Epithelial cell of proximal tubule (primary cell): ENCODE data around the gene CMBL. TPM values are rescaled to one million over a fixed set of nuclear protein-coding genes. Genes with fewer than 3 reads are reported as not detected.

Experiments used
- DNase-seq: peaks from one replicate; pipeline ENCODE4 v3.0.0-alpha.2; 2011; ENCODE audit warnings: low read depth
- H3K4me3 ChIP-seq: 2 replicates; pipeline ENCODE4 v1.5.1; 2011; ENCODE audit warnings: low read depth, mild to moderate bottlenecking, low read length
- total RNA-seq: library from RNA; depleted of rRNA; stranded (reverse); fragments of >200 nt; gene quantifications from 2 replicates; pipeline ENCODE4 v1.2.3, GENCODE V29; 2015
- TF ChIP-seq, protein P1 (sequence below): conservative IDR thresholded peaks from 2 replicates; pipeline ENCODE4 v1.5.1; 2012; ENCODE audit warnings: low read depth, mild to moderate bottlenecking, low read length

The CMBL gene
- total RNA-seq, 1 donor from 2014 or later, result 2.2 TPM

DNA sequence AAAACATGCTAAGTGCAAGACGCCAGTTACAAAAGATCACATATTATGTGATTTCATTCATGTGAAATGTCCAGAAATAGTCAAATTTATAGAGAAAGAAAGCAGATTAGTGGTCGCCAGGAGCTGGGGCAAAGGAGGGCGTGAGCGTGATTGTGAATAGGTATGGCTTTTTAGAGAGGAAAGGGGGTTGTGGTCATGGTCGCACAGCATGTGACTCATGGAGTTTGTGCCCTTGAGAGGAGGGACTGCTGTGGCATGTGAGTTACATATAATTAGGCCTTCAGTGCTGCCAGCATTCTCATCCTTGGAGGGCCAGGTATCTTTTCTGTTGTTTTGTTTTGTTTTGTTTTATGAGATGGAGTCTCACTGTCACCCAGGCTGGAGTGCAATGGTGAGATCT is 24.6 kb upstream of the CMBL start:
- DNase-seq, result no peak
- TF ChIP-seq, protein P1, sequence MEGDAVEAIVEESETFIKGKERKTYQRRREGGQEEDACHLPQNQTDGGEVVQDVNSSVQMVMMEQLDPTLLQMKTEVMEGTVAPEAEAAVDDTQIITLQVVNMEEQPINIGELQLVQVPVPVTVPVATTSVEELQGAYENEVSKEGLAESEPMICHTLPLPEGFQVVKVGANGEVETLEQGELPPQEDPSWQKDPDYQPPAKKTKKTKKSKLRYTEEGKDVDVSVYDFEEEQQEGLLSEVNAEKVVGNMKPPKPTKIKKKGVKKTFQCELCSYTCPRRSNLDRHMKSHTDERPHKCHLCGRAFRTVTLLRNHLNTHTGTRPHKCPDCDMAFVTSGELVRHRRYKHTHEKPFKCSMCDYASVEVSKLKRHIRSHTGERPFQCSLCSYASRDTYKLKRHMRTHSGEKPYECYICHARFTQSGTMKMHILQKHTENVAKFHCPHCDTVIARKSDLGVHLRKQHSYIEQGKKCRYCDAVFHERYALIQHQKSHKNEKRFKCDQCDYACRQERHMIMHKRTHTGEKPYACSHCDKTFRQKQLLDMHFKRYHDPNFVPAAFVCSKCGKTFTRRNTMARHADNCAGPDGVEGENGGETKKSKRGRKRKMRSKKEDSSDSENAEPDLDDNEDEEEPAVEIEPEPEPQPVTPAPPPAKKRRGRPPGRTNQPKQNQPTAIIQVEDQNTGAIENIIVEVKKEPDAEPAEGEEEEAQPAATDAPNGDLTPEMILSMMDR, result no peak
- H3K4me3 ChIP-seq, result no peak overlapping the region

DNA sequence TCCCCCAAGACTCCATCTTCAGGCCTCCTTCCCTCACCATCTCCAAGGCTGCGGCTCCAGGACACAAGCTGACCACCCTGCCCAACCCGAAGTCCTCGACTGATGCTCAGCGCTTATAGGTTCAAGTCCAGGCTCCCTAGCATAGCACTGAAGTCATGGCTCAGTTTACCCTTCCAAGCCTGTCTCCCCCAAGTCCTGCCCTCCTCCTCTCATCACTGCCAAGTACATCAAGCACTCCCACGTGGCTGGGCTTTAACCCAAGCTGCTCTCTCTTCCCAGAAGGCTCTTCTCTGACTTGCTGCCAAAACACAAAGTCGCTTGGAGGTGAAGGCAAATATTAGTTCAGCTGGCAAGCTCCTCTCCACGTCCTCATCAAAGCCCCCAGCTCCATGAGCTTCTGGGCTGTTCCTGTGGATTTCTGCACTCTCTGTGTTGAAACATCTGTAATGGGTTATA is 23.7 kb upstream of the CMBL start:
- DNase-seq, result no peak
- TF ChIP-seq, protein P1, result no peak
- H3K4me3 ChIP-seq, result no peak overlapping the region

DNA sequence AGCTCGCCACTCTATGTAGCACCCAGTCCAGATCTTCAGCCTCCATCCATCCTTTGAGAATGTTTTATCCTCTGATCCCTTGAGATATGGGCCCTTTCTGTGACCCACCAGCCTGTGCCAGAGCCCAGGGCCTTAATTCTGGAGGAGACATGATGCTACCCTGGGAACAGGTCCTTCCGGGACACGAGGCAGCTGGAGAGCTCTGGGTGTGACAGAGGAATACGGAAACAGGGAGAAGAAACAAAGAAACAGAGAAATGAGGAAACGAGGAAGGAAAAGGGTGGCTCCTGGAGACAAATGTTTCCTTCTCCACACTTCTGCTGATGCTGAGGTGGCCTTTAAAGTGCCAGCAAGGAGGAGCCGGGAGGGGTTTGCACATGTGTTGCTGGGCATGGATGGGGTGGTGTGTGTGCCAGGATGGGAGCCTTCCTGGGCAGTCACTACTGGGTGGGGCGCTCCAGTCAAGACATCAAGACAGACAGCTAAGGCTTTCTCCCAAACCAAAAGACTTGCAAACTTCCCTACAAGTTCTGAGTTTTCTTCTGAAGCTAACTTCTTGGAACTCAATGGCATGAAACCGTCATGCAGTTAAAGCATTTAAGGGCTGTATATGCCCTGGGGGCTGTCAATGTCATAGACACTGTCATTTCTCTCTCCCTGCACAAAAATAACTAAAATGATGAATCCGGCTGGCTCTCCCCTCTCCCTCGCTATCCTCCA is 23.0 kb upstream of the CMBL start:
- DNase-seq, result no peak
- TF ChIP-seq, protein P1, result no peak
- H3K4me3 ChIP-seq, result no peak overlapping the region

DNA sequence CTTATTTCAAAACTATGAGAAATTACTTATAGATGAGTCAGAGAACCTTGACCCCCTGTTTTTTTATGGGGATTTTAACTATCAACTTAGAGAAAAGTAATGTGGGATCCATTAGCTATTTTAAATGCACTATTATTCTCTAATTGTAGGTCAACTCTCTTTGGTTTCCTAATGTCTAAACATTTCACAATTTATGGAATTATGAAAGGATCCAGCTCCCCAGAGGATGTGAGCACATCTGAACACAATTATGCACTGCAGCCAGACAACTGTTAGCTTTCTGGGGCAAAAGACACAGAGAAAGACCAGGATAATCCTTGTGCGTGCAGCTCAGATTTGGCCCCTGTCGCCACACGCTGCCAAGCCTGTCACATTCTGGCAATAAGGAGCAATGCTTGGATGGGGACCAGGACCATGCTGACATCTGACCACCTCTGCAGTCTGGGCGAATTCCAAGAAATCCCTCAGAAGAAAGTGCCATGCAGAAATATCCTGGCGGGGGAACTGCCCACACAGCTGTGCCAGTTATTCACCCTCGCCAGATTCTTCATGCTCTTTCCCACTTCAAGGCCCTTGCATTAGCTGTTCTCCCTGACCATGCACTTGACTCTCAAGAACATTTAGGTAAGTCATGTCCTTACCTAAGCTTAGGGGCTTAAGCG is 22.2 kb upstream of the CMBL start:
- no peak overlapping the region for H3K4me3 ChIP-seq
- no peak for DNase-seq
- TF ChIP-seq, protein P1, result no peak

DNA sequence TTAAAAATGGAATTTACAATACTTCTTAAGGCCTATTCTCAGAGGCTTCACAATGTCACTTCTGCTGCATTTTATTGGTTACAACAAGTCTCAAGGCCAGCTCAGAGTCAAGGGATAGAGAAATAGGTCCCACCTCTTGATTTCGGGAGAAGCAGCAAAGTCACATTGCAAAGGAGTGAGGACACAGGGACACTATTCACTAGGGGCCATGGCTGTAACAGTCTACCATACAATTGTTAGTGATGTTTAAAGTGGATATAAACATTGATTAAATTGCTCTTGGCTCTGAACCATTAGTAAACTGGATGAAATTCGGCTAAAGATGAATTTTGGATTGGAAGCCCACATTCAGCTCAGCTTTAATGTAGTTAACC is 21.7 kb upstream of the CMBL start:
- no peak overlapping the region for H3K4me3 ChIP-seq
- no peak for DNase-seq
- TF ChIP-seq, protein P1, result no peak

DNA sequence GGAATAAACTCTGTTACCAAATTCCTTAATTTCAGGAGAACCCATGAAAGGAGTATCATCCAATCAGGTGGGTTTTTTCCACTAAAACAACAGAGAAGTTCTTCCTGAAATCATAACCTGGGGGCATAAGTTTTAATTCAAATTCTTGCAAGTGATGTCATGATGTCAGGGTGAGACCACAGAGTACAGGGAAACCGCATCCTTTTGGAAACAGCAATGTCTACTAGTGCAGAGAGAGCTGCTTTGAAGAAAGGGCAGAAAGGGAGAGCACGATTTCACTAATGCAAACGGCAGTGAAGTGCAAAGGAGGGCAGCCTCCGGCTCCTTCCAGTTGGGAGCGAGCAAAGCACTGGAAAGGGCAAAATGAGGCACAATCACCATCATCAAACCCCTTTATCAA is 20.6 kb upstream of the CMBL start:
- TF ChIP-seq, protein P1, result no peak
- no peak for DNase-seq
- no peak overlapping the region for H3K4me3 ChIP-seq
